Amniotic epithelial cell (primary cell): ENCODE data around the gene ABCB9.
"Not testable (repeated sequence)": the region's sequence is repeated elsewhere in the genome, so short reads cannot be mapped to it uniquely, and the experiment has no call there.

ENCODE experiments used
- DNase-seq: peaks from one replicate; pipeline ENCODE4 v3.0.0-alpha.2; 2010; ENCODE audit warnings: low read depth

The ABCB9 gene

GRCh38 chr12:122965851-122966742, at the start of gene ABCB9:
ABCB9 (minus strand) TSS chr12:122966463; CDS start chr12:122960235, 6,228 bp downstream.
- peak; percentile 87 for DNase-seq

- not testable (repeated sequence) for DNase-seq
Measured at GRCh38 chr12:123014473-123014872, 48.2 kb upstream of the ABCB9 start.

GRCh38 chr12:123013185-123014095, 47.2 kb upstream of the ABCB9 start:
- DNase-seq = no peak

- DNase-seq = peak; percentile 76
Measured at GRCh38 chr12:123011701-123012100, 45.4 kb upstream of the ABCB9 start.

- DNase-seq = no peak
Measured at GRCh38 chr12:123010681-123011080, 44.4 kb upstream of the ABCB9 start.

GRCh38 chr12:123010110-123010509, 43.8 kb upstream of the ABCB9 start:
- DNase-seq = no peak

GRCh38 chr12:123006977-123007376, 40.7 kb upstream of the ABCB9 start:
- peak; percentile 53 for DNase-seq

GRCh38 chr12:123005081-123005626, 38.9 kb upstream of the ABCB9 start:
- no peak for DNase-seq

- DNase-seq = no peak
Measured at GRCh38 chr12:123004287-123004686, 38.0 kb upstream of the ABCB9 start.

GRCh38 chr12:123003257-123003656, 37.0 kb upstream of the ABCB9 start:
- DNase-seq = no peak

GRCh38 chr12:123001464-123001863, 35.2 kb upstream of the ABCB9 start:
- DNase-seq = no peak

GRCh38 chr12:123000578-123000977, 34.3 kb upstream of the ABCB9 start:
- DNase-seq = no peak

- DNase-seq = peak; percentile 11
Measured at GRCh38 chr12:122999986-123000420, 33.7 kb upstream of the ABCB9 start.

GRCh38 chr12:122999196-122999946, 33.1 kb upstream of the ABCB9 start:
- DNase-seq = no peak

- no peak for DNase-seq
Measured at GRCh38 chr12:122998316-122998715, 32.1 kb upstream of the ABCB9 start.

GRCh38 chr12:122997343-122998250, 31.3 kb upstream of the ABCB9 start:
- DNase-seq = no peak

GRCh38 chr12:122996621-122997342, 30.5 kb upstream of the ABCB9 start:
- no peak for DNase-seq

GRCh38 chr12:122996188-122996601, 29.9 kb upstream of the ABCB9 start:
- DNase-seq = no peak

- no peak for DNase-seq
Measured at GRCh38 chr12:122995503-122996187, 29.4 kb upstream of the ABCB9 start.
